Measurements from ENCODE around the gene CD200.

GRCh38 chr3:112352720-112353119 is 19.8 kb downstream of the CD200 start:
- TF ChIP-seq POLR2A (IDR thresholded peaks at IDR 0.05) = no peak
- TF ChIP-seq CTCF (IDR thresholded peaks at IDR 0.05) = no peak

Data from body of pancreas (tissue), 4 donors.